DMS79 (cell line): ENCODE measurements around the gene LRRN4.
A peak's percentile ranks its signal among the peaks of the same experiment; 100 is the strongest.

Experiments
- DNase-seq: peaks from one replicate; lab custom pipeline; 2025; lab: John Stamatoyannopoulos, UW

LRRN4 gene

GRCh38 chr20:6053776-6054688 lies at the start of gene LRRN4:
TSS of gene LRRN4 (minus strand) at chr20:6054060. CDS start at chr20:6052799, 1,261 bp downstream.
- peak; percentile 76 for DNase-seq

GRCh38 chr20:6103301-6103700 lies 49.4 kb upstream of the LRRN4 start:
- DNase-seq = no peak

- DNase-seq = no peak
These were observed 47.5 kb upstream of the LRRN4 start for GRCh38 chr20:6101346-6101745.

GRCh38 chr20:6100246-6100645 lies 46.4 kb upstream of the LRRN4 start:
- DNase-seq = no peak

- no peak for DNase-seq
These were observed 46.0 kb upstream of the LRRN4 start for GRCh38 chr20:6099819-6100218.

- no peak for DNase-seq
These were observed 41.5 kb upstream of the LRRN4 start for GRCh38 chr20:6095409-6095808.

GRCh38 chr20:6094565-6094964 lies 40.7 kb upstream of the LRRN4 start:
- no peak for DNase-seq

GRCh38 chr20:6094063-6094462 lies 40.2 kb upstream of the LRRN4 start:
- DNase-seq = no peak

- DNase-seq = no peak
These were observed 37.8 kb upstream of the LRRN4 start for GRCh38 chr20:6091661-6092060.

- DNase-seq = no peak
These were observed 33.0 kb upstream of the LRRN4 start for GRCh38 chr20:6086868-6087267.

- DNase-seq = no peak
These were observed 30.1 kb upstream of the LRRN4 start for GRCh38 chr20:6083926-6084325.

GRCh38 chr20:6081236-6081635 lies 27.4 kb upstream of the LRRN4 start:
- no peak for DNase-seq

GRCh38 chr20:6079016-6079415 lies 25.2 kb upstream of the LRRN4 start:
- no peak for DNase-seq

- DNase-seq = no peak
These were observed 21.8 kb upstream of the LRRN4 start for GRCh38 chr20:6075428-6076219.

- no peak for DNase-seq
These were observed 20.9 kb upstream of the LRRN4 start for GRCh38 chr20:6074784-6075183.

GRCh38 chr20:6074145-6074561 lies 20.3 kb upstream of the LRRN4 start:
- DNase-seq = no peak

- DNase-seq = no peak
These were observed 17.2 kb upstream of the LRRN4 start for GRCh38 chr20:6070829-6071695.

- no peak for DNase-seq
These were observed 15.8 kb upstream of the LRRN4 start for GRCh38 chr20:6069669-6070068.

GRCh38 chr20:6067763-6068318 lies 14.0 kb upstream of the LRRN4 start:
- DNase-seq = no peak

- no peak for DNase-seq
These were observed 12.7 kb upstream of the LRRN4 start for GRCh38 chr20:6066582-6066981.

- DNase-seq = no peak
These were observed 7.7 kb upstream of the LRRN4 start for GRCh38 chr20:6061544-6061943.

GRCh38 chr20:6060213-6060612 lies 6.4 kb upstream of the LRRN4 start:
- DNase-seq = no peak
